GM12878 (cell line): ENCODE data around the gene ZC3H7B. TPM values are rescaled to one million over a fixed set of nuclear protein-coding genes. Genes with fewer than 3 reads are reported as not detected.

Experiments
- ATAC-seq: fragments of 200-7000 bp; cut with Tn5 transposase; 3 replicates; pipeline ENCODE4 v1.9.1; 2020; ENCODE audit warnings: mild to moderate bottlenecking, moderate library complexity
- BruUV-seq: library from RNA; stranded (reverse); fragments of 400-500 nt; replicated peaks from 2 replicates; lab custom pipeline; 2021; lab: Mats Ljungman, UMichigan
- CTCF ChIA-PET: fragments of 300-600 bp; sonication (Branson Sonifier 250); formaldehyde crosslinking; extraction: SDS; loops from one replicate; lab custom pipeline; 2021; ENCODE audit warnings: inconsistent platforms; lab: Yijun Ruan, JAX
- POLR2A ChIA-PET: fragments of 350-600 bp; formaldehyde crosslinking; extraction: SDS; loops from one replicate; lab custom pipeline; 2021; ENCODE audit warnings: inconsistent platforms; lab: Charles Lee
- RAD21 ChIA-PET: fragments of 300-600 bp; sonication (Branson Sonifier 250); formaldehyde crosslinking; loops from one replicate; lab custom pipeline; 2023; ENCODE audit warnings: antibody characterized with exemption; ENCODE audit not compliant: unreplicated experiment; lab: Charles Lee
- SMC1A ChIA-PET: fragments of 300-600 bp; sonication (Branson Sonifier 250); formaldehyde crosslinking; loops from one replicate; lab custom pipeline; 2023; ENCODE audit not compliant: unreplicated experiment, uncharacterized antibody; lab: Charles Lee
- DNase-seq: peaks from one replicate; pipeline ENCODE4 v3.0.0-alpha.2; 2011; ENCODE audit warnings: low read depth, low spot score
- FAIRE-seq: peaks from 3 replicates; lab custom pipeline; 2011; peaks lifted over from hg19 to GRCh38; lab: Jason Lieb, UNC
- H2AFZ ChIP-seq: 2 replicates; pipeline ENCODE4 v1.6.0; 2011; ENCODE audit warnings: low read depth, low read length, control low read depth; ENCODE audit not compliant: control insufficient read depth
- H3K27ac ChIP-seq: 2 replicates; pipeline ENCODE4 v1.5.1; 2011; ENCODE audit warnings: control low read depth; ENCODE audit not compliant: control insufficient read depth, insufficient read depth
- H3K27me3 ChIP-seq, 2 experiments: replicated peaks in 1 of 2; 2 replicates each; pipeline versions ENCODE4 v1.6.0 to v1.6.1; 2011; ENCODE audit warnings: low read length in 1 of 2; ENCODE audit not compliant: control insufficient read depth in 2 of 2, insufficient read depth in 2 of 2
- H3K36me3 ChIP-seq, 2 experiments: 2 replicates each; pipeline ENCODE4 v1.5.1; 2011; ENCODE audit warnings: low read length in 1 of 2; ENCODE audit not compliant: control insufficient read depth in 2 of 2, insufficient read depth in 2 of 2
- H3K4me1 ChIP-seq: 2 replicates; pipeline ENCODE4 v1.6.1; 2011; ENCODE audit warnings: mild to moderate bottlenecking, low read length, moderate library complexity, mixed read lengths; ENCODE audit not compliant: control insufficient read depth, insufficient read depth
- H3K4me2 ChIP-seq: 2 replicates; pipeline ENCODE4 v1.6.0; 2011; ENCODE audit warnings: control low read depth; ENCODE audit not compliant: control insufficient read depth, insufficient read depth
- H3K4me3 ChIP-seq: fragments of 200-600 bp; sonication (generic); 2 replicates; pipeline ENCODE4 v1.5.1; 2016
- H3K79me2 ChIP-seq: 2 replicates; pipeline ENCODE4 v1.6.0; 2011; ENCODE audit warnings: low read length; ENCODE audit not compliant: control insufficient read depth, insufficient read depth
- H3K9ac ChIP-seq: 2 replicates; pipeline ENCODE4 v1.8.0; 2011; ENCODE audit warnings: low read length, control low read depth, mixed read lengths; ENCODE audit not compliant: control insufficient read depth, insufficient read depth
- H3K9me3 ChIP-seq: replicated peaks from 3 replicates; pipeline ENCODE4 v1.5.1; 2011; ENCODE audit warnings: mild to moderate bottlenecking, low read length; ENCODE audit not compliant: control insufficient read depth, insufficient read depth
- H4K20me1 ChIP-seq: 2 replicates; pipeline ENCODE4 v1.6.0; 2011; ENCODE audit not compliant: control insufficient read depth, insufficient read depth
- ATF7 ChIP-seq: fragments of 450-650 bp; IDR thresholded peaks from 2 replicates; pipeline ENCODE4 v1.6.1; 2016; ENCODE audit warnings: low read depth, mild to moderate bottlenecking
- IKZF1 ChIP-seq: fragments of 450-650 bp; conservative IDR thresholded peaks from 2 replicates; pipeline ENCODE4 v1.6.1; 2017; ENCODE audit warnings: antibody characterized with exemption, mild to moderate bottlenecking
- KAT2A ChIP-seq: conservative IDR thresholded peaks from 2 replicates; pipeline ENCODE4 v1.6.1; 2011; ENCODE audit warnings: low read depth, low read length; ENCODE audit not compliant: control insufficient read depth
- POLR2AphosphoS5 ChIP-seq: IDR thresholded peaks from 2 replicates; pipeline ENCODE4 v1.6.1; 2011; ENCODE audit warnings: mild to moderate bottlenecking, low read length, inconsistent platforms
- WRNIP1 ChIP-seq: IDR thresholded peaks from 2 replicates; pipeline ENCODE4 v1.6.1; 2011; ENCODE audit warnings: low read depth, low read length, improper control_type of control experiment, borderline replicate concordance
- WGBS: methylation state at CpG from one replicate; pipeline ENCODE4 v1.1.6; 2016; ENCODE audit warnings: low lambda C conversion rate; ENCODE audit not compliant: insufficient replicate concordance, insufficient coverage; ENCODE audit errors: missing lambda C conversion rate; 5-methylcytosine and 5-hydroxymethylcytosine counted together
- in situ Hi-C: fragments of 300-500 bp; cut with MboI; formaldehyde crosslinking; loops from 9 replicates; pipeline ENCODE4 v1.14.3; 2018; ENCODE audit warnings: mixed read lengths
- intact Hi-C: fragments of 100-400 bp; cut with micrococcal nuclease; formaldehyde crosslinking; loops from one replicate; pipeline ENCODE4 v1.14.2; 2022; ENCODE audit not compliant: unreplicated experiment
- polyA plus RNA-seq, 11 experiments: library from polyadenylated mRNA; depleted of rRNA in 4 of 11; unstranded in 6 of 11; stranded (reverse) in 5 of 11; fragments of >200 nt; fragmentation: Nextera tagmentation in 4 of 11; fragmentation: Illumina TruSeq in 1 of 11; extraction: Ambion mirVana in 4 of 11; extraction: Trizol in 1 of 11; gene quantifications; 1 replicate in 1 of 11; 2 replicates in 10 of 11; pipeline versions ENCODE4 v1.2.1 to v1.2.3, GENCODE V29; 2011 to 2016; ENCODE audit warnings: inconsistent platforms in 2 of 11, missing spikeins in 2 of 11, low read depth in 1 of 11
- total RNA-seq, 4 experiments: library from RNA; depleted of rRNA in 3 of 4; stranded (reverse); fragments of >200 nt in 3 of 4; fragmentation: Illumina TruSeq in 1 of 4; extraction: Trizol in 1 of 4; gene quantifications; 2 replicates each; pipeline versions ENCODE4 v1.2.1 to v1.2.3, GENCODE V29; 2013 to 2021
- TF ChIP-seq, protein P1 (sequence below): IDR thresholded peaks from 2 replicates; pipeline ENCODE4 v1.6.1; 2012; ENCODE audit warnings: improper control_type of control experiment, low read depth, low read length; ENCODE audit not compliant: insufficient replicate concordance
- TF ChIP-seq, protein P2 (sequence below): fragments of 450-650 bp; IDR thresholded peaks from 2 replicates; pipeline ENCODE4 v1.6.1; 2016; ENCODE audit warnings: mild to moderate bottlenecking, moderate library complexity, borderline replicate concordance
- TF ChIP-seq, protein P3 (sequence below): IDR thresholded peaks from 2 replicates; pipeline ENCODE4 v1.6.1; 2011; ENCODE audit warnings: borderline replicate concordance, low read depth, mild to moderate bottlenecking, moderate library complexity, mixed read lengths, low read length; ENCODE audit not compliant: insufficient read depth; ENCODE audit errors: extremely low read length
- TF ChIP-seq, protein P4 (sequence below): fragments of 450-650 bp; IDR thresholded peaks from 2 replicates; pipeline ENCODE4 v1.6.1; 2016; ENCODE audit warnings: mild to moderate bottlenecking

Gene ZC3H7B
- total and polyA plus RNA-seq, 10 of the 15 experiments (the other 5 are each of a cell fraction or from before 2014, with no cell fraction given) = 0.26 to 52.3 (median 22.4) TPM

DNA sequence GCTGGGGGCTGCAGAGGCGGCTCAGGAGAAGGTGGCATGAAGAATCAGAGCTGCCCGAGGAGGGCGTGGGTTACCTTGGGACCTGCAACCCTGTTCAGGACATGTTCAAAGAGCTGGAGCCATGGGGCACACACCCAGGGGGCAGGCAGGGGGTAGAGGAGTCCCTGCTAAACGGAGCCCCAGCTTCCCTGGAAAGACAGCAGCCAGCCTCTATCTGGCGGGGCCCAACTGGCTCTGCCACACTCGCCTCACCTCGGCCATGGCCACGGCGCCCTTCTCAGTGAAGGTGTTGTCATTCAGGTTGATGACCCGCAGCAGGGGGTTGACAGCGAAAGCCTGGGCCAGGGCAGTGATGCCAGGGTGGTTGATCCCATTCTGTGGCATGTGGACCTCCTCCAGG is 43.6 kb upstream of the ZC3H7B start:
- in situ Hi-C loops = no loop called here
- no peak for FAIRE-seq
- no peaks in the 10 kb centered on the region for H4K20me1 ChIP-seq
- TF ChIP-seq KAT2A (no peak), IKZF1 (no peak), ATF7 (no peak), WRNIP1 (no peak), POLR2AphosphoS5 (no peak)
- TF ChIP-seq, protein P1, sequence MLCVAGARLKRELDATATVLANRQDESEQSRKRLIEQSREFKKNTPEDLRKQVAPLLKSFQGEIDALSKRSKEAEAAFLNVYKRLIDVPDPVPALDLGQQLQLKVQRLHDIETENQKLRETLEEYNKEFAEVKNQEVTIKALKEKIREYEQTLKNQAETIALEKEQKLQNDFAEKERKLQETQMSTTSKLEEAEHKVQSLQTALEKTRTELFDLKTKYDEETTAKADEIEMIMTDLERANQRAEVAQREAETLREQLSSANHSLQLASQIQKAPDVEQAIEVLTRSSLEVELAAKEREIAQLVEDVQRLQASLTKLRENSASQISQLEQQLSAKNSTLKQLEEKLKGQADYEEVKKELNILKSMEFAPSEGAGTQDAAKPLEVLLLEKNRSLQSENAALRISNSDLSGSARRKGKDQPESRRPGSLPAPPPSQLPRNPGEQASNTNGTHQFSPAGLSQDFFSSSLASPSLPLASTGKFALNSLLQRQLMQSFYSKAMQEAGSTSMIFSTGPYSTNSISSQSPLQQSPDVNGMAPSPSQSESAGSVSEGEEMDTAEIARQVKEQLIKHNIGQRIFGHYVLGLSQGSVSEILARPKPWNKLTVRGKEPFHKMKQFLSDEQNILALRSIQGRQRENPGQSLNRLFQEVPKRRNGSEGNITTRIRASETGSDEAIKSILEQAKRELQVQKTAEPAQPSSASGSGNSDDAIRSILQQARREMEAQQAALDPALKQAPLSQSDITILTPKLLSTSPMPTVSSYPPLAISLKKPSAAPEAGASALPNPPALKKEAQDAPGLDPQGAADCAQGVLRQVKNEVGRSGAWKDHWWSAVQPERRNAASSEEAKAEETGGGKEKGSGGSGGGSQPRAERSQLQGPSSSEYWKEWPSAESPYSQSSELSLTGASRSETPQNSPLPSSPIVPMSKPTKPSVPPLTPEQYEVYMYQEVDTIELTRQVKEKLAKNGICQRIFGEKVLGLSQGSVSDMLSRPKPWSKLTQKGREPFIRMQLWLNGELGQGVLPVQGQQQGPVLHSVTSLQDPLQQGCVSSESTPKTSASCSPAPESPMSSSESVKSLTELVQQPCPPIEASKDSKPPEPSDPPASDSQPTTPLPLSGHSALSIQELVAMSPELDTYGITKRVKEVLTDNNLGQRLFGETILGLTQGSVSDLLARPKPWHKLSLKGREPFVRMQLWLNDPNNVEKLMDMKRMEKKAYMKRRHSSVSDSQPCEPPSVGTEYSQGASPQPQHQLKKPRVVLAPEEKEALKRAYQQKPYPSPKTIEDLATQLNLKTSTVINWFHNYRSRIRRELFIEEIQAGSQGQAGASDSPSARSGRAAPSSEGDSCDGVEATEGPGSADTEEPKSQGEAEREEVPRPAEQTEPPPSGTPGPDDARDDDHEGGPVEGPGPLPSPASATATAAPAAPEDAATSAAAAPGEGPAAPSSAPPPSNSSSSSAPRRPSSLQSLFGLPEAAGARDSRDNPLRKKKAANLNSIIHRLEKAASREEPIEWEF = no peak
- TF ChIP-seq, protein P2, sequence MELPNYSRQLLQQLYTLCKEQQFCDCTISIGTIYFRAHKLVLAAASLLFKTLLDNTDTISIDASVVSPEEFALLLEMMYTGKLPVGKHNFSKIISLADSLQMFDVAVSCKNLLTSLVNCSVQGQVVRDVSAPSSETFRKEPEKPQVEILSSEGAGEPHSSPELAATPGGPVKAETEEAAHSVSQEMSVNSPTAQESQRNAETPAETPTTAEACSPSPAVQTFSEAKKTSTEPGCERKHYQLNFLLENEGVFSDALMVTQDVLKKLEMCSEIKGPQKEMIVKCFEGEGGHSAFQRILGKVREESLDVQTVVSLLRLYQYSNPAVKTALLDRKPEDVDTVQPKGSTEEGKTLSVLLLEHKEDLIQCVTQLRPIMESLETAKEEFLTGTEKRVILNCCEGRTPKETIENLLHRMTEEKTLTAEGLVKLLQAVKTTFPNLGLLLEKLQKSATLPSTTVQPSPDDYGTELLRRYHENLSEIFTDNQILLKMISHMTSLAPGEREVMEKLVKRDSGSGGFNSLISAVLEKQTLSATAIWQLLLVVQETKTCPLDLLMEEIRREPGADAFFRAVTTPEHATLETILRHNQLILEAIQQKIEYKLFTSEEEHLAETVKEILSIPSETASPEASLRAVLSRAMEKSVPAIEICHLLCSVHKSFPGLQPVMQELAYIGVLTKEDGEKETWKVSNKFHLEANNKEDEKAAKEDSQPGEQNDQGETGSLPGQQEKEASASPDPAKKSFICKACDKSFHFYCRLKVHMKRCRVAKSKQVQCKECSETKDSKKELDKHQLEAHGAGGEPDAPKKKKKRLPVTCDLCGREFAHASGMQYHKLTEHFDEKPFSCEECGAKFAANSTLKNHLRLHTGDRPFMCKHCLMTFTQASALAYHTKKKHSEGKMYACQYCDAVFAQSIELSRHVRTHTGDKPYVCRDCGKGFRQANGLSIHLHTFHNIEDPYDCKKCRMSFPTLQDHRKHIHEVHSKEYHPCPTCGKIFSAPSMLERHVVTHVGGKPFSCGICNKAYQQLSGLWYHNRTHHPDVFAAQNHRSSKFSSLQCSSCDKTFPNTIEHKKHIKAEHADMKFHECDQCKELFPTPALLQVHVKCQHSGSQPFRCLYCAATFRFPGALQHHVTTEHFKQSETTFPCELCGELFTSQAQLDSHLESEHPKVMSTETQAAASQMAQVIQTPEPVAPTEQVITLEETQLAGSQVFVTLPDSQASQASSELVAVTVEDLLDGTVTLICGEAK = no peak
- TF ChIP-seq, protein P3, sequence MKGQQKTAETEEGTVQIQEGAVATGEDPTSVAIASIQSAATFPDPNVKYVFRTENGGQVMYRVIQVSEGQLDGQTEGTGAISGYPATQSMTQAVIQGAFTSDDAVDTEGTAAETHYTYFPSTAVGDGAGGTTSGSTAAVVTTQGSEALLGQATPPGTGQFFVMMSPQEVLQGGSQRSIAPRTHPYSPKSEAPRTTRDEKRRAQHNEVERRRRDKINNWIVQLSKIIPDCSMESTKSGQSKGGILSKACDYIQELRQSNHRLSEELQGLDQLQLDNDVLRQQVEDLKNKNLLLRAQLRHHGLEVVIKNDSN = no peak
- TF ChIP-seq, protein P4, sequence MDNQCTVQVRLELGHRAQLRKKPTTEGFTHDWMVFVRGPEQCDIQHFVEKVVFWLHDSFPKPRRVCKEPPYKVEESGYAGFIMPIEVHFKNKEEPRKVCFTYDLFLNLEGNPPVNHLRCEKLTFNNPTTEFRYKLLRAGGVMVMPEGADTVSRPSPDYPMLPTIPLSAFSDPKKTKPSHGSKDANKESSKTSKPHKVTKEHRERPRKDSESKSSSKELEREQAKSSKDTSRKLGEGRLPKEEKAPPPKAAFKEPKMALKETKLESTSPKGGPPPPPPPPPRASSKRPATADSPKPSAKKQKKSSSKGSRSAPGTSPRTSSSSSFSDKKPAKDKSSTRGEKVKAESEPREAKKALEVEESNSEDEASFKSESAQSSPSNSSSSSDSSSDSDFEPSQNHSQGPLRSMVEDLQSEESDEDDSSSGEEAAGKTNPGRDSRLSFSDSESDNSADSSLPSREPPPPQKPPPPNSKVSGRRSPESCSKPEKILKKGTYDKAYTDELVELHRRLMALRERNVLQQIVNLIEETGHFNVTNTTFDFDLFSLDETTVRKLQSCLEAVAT = no peak

More for the DNA sequence above, 43.6 kb upstream of the ZC3H7B start:
- H3K4me2 ChIP-seq = no peak overlapping the region
- CTCF ChIA-PET = no interaction called here
- DNase-seq (no peak), ATAC-seq (no peak)
- POLR2A ChIA-PET = no interaction called here
- H3K9me3 ChIP-seq = no peaks in the 10 kb centered on the region
- no peaks in the 10 kb centered on the region for H3K4me1 ChIP-seq
- 99% methylated on average over 9 of the region's 11 CpGs for WGBS
- no peak overlapping the region for H3K4me3 ChIP-seq
- no peak overlapping the region for H3K9ac ChIP-seq
- intact Hi-C loops = no loop called here
- H3K79me2 ChIP-seq = no peaks in the 10 kb centered on the region
- no peaks in the 10 kb centered on the region for H3K27me3 ChIP-seq
- H3K27ac ChIP-seq = no peak overlapping the region
- H2AFZ ChIP-seq = no peak overlapping the region
- RAD21 ChIA-PET = no interaction called here
- H3K36me3 ChIP-seq = peaks cover 17 to 55% of the 10 kb centered on the region in 2 experiments; a peak in 3 of 4 replicates
- no TSS peak for BruUV-seq
- SMC1A ChIA-PET = no interaction called here
